GM18499 (cell line): ENCODE data around the gene NCKAP5.

Experiments
- ATAC-seq: cut with Tn5 transposase; IDR thresholded peaks from one replicate; pipeline ENCODE4 v1.9.1; 2021; ENCODE audit warnings: moderate number of reproducible peaks; ENCODE audit not compliant: insufficient read depth, unreplicated experiment

Gene NCKAP5

DNA sequence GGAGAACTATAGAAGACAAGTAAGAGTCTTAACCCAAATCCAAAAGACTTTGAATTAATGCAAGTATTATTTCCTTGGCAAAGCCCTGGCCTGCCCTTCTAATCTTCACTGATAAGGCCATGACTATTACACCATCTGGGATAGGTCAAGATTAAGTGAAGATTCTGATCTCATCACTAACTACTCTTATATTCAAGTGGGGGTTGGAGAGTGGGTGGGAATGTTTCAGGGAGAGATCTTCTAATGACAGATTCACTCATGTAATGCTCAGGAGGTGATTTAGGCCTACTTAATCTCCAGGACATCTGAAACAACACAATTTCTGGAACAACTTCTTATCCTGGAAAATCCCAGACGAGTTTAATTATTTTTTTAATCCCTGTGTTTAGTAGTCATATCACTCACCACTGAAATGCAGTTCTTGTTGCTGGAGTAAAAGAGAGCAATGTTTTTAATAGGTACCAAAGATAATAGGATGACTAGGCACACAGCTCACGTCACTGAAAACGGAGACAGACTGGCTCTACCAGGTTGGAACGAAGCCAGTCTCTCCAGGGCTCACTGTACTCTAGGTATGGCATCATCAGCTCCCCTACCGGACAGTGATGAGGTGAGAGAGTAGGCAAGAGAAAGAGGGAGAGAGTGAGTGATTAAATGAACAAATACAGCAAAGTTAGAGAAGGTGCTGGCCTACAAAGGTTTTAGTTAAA, 133.1 kb downstream of the NCKAP5 start:
- no peak for ATAC-seq

DNA sequence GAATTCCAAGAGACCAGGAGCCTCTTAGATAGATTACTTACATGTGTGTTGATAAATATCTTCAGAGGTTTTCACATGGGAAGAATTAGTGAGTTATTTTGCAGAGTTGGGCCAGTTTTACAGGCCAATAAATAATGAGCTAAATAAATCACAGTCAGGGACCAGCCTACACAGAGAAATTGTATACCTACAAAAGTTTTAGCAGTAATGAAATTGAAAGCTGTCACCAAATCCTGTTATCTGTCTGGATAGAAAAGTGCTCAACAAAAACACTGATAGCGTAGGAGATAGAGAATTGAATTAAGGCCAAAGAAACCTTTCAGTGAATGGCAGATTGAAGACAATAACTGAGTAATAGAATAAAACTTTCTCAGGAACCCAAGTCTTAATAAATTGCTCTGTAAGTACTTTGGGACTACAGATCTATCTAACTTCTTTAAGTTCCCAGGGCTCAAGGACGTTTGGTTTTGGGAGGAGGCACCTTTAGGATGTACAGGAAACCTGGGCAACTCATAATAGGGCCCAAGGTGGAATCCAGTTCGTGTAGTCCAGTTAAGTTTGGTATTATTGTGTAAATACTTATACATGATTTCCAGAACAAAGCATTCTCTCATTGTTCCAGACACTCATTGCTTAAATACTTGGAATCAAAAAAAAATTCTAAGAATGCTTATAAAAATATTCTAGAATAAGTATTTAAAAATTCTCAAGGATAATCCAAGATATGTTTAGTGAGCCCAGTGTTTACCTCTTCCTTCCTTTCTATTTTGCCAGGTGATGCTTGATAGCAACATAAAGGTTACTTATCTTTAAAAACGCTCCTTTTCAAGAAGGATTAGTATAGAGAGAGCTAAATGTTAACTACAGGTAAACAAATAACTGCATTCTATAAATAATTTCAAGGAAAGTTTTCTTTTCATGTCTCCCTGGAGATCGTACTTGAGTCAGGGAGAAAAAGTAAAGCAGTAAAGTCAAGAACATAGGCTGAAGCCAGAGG, 134.5 kb downstream of the NCKAP5 start:
- no peak for ATAC-seq

DNA sequence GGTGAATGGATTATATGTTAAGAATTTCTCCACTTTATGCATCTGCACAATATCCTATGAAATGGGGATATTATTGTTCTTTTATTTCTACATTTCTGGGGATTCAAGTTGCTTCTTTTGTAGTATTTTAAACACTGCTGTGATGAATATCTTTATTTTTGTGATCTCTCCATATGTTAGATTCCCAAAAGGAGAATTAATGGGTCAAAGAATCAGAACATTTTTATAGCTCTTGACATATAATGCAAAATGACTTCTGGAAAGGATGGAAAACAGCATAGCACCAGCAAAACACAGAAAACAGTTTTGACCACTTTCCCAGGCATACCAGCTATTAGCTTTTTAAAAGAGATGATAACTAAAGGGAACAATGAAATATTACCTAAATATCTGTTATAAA, 135.5 kb downstream of the NCKAP5 start:
- ATAC-seq: no peak

DNA sequence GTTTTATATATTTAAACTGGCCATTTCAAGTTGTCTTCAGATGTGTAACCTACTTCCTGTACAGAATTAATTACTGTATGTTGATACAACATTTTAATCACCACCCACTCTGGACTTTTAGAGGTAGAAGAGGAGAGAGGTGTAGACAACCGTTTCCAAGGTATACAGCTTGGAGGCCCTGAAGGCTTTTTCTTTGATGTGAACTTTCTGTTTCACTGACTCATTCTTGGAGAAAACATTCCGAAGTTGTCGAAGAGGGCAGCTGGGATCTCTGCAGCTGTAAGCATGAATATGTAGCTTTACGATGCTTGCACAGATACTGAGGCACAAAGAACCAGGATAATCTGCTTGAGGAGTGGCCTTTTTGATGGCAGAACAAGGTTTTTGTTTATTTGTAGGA, 137.0 kb downstream of the NCKAP5 start:
- ATAC-seq: no peak

DNA sequence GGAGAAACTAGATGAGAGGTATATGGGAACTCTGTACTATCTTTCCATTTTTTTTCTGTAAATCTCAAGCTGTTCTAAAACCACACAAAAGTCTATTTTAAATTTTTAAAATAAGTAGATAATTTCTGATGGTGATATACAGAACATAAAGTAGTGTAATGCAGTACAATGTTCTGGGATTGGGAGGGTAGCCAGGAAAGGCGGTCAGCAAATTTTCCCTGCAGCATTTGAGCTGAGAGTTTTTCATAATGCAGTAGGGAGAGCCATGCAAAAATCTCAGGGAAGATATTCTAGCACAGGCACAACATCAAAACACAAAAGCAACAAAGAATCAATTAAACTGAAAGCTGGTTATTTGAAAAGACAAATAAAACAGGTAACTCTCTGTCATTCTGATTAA, 141.5 kb downstream of the NCKAP5 start:
- ATAC-seq: no peak

DNA sequence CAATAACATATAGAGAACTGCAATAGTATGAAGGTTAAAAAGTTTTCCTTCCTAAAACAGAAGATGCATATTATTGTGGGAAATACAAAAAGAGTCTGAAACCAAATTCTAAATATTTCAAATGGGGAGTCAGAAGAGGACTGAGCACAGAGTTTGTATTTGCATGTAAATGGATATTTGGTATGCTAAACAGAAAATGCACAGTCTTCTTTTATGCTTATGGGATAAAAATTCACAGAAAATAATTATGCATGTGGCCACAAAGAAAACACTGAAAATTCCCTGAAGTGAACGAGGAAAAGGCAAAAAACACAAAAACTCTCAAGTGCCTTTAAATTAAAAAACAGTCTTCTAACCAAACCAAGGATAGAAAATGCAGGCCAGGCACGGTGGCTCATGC, 142.7 kb downstream of the NCKAP5 start:
- no peak for ATAC-seq

DNA sequence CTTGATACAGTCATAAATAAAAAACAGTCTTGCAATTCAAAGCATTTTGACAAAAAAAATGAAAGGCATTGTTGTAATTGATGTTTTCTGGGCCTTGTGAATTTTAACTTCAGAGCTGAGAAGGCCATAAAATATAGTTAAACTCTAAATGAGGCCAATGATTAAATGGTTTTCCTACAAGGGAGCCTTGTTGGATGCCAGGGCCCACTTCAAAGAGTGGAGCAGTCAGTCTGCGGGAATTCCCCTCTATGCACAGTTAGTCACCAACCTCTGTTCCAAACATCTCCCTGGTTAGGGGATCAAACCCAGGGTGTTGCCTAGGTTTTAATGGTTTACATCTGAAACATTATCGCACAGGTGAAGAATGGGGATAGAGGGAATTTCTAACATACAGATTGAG, 143.4 kb downstream of the NCKAP5 start:
- no peak for ATAC-seq

DNA sequence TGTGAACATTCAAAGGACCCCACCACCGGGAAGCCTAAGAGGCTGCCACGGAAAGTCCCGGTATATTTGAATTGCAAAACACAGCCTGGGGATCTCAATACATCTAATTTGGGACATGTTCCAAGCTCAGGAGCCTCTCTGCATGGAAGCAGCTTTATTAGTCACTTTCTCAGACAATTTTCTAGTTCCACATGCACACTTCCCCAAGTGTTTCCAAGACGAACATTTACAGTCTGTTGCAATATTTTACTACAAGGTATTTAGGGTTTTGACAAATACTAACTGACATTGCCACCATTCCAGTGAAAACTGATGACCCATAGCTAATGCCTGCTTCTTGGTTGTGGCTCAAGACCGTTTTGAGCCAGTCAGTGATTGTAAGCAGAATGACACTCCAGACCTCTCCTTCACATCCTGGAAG, 145.3 kb downstream of the NCKAP5 start:
- no peak for ATAC-seq

DNA sequence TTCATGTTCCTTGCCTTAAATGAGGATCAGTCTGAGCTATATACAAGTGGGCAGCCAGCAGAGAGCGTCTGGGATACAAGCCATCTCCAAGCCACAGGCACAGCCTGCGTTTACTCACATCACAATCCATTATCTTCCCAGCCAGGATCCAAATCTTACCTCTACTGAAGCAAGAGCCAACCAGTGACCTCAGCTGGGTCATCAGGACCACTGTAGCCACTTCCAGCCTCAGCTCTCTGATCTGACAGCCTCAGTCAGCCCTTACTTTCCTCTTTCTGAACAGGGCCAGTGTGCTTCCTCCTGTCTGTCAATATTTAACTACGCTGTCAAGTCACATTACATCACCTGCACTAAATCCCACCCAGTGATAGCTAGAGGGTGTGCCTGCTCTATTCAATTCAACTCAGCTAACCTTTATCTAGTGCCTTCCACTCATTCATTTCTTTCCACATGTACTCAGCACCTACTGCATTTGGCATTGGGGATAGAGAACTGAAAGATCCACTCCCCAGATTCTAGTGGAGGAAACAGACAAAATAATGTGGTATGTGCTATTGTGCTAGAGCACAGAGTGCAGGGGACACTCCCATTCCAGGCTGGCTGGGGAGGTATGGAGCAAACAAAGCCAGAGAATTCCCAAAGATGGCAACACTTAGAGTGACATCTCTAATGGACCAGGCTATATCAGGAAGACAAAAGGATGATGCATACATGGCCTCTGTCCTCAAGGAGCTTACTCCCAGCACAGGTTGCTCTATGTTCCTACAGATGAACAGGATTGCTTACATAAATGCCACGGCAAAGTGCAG, 146.5 kb downstream of the NCKAP5 start:
- ATAC-seq: peak; percentile 79

DNA sequence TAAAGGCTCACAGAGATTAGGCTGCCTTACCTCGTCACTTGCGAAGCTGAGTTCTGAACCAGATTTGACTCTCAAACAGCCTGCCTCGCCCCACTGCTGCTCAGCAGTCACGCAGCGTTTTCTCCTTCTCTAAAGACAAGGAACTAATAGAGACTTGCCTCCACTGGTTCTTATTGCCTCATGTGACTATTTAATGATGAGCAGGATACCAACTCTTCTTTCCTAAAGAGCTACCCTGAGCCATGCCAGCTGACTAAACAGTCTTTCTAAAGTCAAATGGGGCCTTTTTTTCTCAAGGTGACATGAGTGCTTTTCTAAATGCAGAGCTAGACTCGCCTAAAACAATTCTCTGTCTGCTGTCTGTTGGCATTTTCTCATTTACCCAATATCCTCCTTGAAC, 147.5 kb downstream of the NCKAP5 start:
- no peak for ATAC-seq

DNA sequence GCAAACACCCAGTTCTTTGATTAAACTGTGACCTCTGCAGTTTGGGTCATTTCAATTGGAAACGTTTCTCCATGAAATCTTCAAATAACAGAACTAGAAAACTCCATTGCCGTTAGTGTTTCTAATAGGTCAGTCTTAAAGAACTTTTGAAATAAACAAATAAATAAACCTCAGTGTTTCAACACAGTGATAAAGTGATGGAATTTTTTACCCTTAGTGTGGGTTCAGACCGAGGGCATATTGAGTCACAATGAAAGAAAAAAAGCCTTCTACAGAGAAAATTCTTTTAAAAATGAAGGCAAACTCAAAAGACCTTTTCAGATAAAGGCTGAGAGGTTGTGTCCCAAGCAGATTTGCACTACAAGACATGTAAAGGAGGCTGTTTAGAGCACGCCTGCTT, 149.6 kb downstream of the NCKAP5 start:
- ATAC-seq: no peak

DNA sequence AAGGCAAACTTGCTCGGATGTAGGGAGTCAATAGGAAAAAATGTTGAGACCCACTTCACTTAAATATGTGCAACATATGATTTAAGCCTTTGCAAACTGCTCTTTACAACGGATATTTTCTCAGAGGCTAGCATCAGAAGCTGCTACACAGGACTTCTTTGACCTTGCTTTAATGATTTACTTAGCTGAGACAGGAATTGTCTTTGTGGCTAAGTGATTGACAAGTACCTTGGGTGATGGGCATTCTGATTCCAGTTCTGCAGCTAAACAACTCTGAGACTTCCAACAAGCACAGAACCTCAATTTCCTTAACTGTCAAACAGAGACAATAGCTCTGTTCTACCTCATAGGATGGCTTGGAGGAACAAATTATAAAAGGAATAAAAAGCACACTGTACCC, 150.2 kb downstream of the NCKAP5 start:
- ATAC-seq: no peak

DNA sequence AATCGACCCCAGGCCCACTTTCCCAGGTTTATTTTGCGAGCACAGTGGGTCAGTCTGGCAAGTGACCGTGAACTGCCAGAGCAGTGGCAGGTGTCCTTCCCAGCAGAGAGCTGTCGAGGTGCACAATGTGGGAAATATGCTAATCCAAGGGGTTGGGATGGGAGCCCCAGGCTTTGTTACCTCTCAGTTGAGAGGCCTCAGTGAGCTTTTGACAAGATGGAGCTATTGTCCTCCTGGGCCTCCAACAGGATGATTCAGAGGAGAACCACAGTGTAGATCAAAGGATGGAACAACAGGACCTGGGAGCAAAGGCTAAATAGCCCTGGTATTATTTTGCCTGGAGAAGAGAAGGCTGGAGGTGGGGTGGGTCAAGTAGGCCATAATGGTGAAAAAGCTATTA, 150.8 kb downstream of the NCKAP5 start:
- no peak for ATAC-seq

DNA sequence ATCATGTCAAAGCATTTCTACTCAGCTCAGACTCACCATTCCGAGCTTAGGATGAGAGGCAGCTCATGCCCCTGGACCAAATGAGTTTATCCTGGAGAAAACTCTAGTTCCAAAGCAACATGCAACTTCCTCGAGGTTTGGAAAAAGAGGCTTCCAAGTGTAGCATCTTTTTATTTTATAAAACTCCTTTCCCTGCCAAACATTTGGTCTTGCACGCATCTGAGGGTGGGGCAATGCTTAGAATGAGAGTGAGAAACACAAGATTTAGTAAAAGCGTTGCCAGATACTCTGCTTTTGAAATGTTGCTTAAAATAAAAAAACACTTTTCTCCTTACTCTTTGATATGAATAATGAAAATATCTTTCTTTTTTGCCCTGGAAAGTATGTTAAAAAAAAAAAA, 151.5 kb downstream of the NCKAP5 start:
- no peak for ATAC-seq

DNA sequence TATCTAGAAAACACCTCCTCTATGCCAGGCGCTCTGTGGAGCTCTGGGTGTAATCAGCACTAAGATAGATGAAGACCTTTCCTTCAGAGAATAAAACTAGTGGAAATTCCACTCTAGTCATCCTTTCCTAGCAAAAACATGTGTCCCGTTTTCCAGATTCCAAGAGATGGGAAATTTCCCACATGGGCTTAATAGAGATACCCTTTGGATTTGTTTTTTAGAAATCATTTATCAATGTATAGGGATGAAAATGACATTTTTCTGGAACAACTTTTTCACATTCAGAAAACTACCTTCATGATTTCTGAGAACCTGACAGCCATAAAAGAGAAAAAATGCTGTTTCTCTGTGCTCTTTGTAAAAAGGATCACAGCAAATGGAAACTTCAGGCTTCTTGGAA, 152.1 kb downstream of the NCKAP5 start:
- ATAC-seq: no peak

DNA sequence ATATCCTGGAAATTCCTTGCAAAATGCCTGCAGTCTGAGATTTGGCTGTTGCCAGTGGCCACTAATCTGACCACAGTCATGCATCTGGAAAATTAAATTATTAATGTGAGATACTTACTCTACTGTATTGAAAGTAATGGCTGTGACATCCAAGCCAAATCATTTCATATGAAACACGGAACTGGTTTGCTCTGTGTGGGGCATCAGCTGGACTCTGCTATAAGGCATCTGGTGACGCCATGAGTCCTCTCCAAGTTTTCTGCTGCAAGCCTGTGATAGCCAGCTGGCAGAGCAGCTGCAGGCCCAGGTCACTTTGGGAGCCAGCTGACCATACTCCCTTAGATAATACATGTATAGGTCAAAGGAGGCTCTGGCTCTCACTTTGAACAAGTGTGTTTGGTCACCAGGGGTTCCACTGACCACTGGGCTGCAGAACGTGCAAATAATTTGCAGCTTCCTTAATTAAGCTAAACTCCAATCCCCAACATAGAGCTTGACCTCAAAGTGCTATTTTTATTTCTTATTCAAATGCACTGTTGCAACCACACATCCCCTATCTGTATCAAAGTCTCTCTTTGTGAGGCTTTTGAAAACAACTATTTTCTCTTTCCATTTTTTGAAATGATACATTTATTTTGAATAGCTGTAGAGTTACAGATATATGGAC, 152.9 kb downstream of the NCKAP5 start:
- ATAC-seq: no peak

DNA sequence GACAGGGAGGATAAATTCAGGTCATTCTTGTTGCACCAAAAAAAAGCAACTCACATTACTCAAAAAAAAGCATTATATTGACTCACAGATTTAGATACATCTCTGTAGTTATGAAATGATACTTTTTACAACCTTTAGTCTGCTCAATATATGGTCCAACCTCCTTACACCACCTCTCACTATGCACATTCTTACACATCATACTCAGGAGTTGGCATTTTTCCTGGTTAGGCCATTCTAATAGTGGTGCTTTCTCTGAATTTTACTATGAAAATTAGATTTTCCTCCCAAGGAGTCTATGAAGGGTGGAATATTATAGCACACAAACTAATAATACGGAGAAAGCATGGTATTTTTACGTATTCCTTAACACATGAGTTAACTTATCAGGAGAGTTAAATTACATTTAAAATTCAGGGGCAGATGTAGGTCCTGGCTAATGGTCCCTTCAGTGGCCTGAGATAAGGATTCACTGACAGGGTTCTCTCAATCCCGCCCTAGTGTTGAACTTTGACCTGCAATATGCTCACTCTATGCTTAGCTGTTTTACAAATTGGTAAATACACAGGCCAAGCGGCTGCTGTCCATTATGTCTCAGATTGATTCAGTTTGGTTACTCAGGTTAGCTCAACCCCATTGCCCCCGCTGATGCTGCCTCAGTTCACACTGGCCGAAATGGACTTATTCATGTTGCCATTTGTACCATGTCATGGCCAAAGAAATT, 153.6 kb downstream of the NCKAP5 start:
- ATAC-seq: no peak

DNA sequence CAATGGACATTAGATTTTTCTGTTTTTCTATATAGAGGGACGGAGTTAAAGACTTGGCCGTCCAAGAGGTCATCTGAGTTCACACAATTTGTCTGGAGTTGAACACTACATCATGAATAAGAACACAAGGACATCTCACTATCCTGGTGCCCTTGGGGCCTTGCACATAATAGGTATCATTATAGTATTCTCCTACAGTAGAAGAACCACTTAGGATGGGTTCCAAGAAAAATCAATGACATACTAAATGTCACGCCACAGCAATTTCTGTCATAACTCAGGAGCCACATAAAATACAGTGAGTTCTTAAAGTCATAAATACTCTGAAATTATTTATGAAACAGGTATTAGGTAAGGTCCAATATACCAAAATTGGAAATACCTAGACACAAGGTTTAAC, 154.4 kb downstream of the NCKAP5 start:
- ATAC-seq: no peak

DNA sequence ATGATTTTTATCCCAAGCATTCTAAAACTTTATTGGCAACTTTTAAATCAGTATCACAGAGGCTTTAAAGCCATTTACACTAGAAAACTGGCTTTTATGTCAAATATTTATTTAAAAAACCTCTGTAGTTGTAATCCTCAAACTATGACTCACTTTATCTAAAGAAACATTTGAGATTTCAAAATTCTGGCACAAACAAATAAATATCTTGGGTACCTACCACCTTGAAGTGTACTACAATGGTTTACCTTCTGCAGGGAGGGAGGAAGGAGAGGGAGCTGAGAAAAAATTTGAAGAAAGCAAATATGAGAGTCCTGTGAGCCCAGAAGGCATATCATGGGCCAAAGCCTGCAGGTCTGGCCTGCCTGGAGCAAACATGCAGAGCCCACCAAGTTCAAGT, 155.6 kb downstream of the NCKAP5 start:
- ATAC-seq: no peak

DNA sequence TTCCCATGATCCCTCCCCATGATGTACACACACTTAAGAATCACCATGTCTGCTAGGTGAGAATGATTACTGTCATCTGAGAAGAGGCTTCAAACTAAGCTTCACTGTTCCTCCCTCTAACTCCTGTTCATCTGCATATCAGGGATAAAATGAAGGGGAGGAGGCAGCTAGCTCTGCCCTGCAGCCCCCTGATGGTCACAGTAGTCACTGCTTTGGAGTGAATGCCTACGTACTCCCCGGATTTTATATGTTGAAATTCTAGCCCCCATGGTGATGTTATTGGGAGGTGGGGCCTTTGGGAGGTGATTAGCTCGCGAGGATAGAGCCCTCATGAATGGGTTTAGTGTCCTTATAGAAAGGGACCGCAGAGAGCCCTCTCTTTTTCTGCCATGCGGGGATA, 156.4 kb downstream of the NCKAP5 start:
- ATAC-seq: no peak
